ENCODE results near the gene RSPH1. TPM values are rescaled to one million over a fixed set of nuclear protein-coding genes. Genes with fewer than 3 reads are reported as not detected.

RSPH1 gene
- total and polyA plus RNA-seq, 4 donors: 3.7 to 37.5 (median 19.5) TPM

- Histone ChIP-seq H3K4me3 (ENCODE audit: low read depth, low read length) (no peak overlapping the region), H3K9me3 (ENCODE audit: control insufficient read depth, insufficient read depth, low read length) (no peaks in the 10 kb centered on the region), H3K36me3 (ENCODE audit: control insufficient read depth, insufficient read depth, low read length) (peaks cover 1% of the 10 kb centered on the region), H3K4me1 (ENCODE audit: control insufficient read depth, insufficient read depth, low read length) (peaks cover 4% of the 10 kb centered on the region), H3K27ac (ENCODE audit: low read depth, low read length) (no peak overlapping the region), H3K27me3 (ENCODE audit: control insufficient read depth, insufficient read depth, low read length) (no peaks in the 10 kb centered on the region)
- no peak for DNase-seq (ENCODE audit: low read depth in 4 of 6, low spot score in 6 of 6)
- 91% methylated on average over 8 of the region's 10 CpGs for WGBS (ENCODE audit: insufficient coverage)
Measured at GRCh38 chr21:42480736-42481135, 15.3 kb downstream of the RSPH1 start.

- Histone ChIP-seq H3K27me3 (ENCODE audit: control insufficient read depth, insufficient read depth, low read length) (no peaks in the 10 kb centered on the region), H3K4me1 (ENCODE audit: control insufficient read depth, insufficient read depth, low read length) (no peaks in the 10 kb centered on the region), H3K36me3 (ENCODE audit: control insufficient read depth, insufficient read depth, low read length) (peaks cover 5% of the 10 kb centered on the region), H3K9me3 (ENCODE audit: control insufficient read depth, insufficient read depth, low read length) (no peaks in the 10 kb centered on the region), H3K4me3 (ENCODE audit: low read depth, low read length) (no peak overlapping the region), H3K27ac (ENCODE audit: low read depth, low read length) (no peak overlapping the region)
- no peak for DNase-seq (ENCODE audit: low read depth in 4 of 6, low spot score in 6 of 6)
- WGBS (ENCODE audit: insufficient coverage): 92% methylated on average over 2 of the region's 5 CpGs
Measured at GRCh38 chr21:42479582-42479981, 16.4 kb downstream of the RSPH1 start.

GRCh38 chr21:42478504-42478903, 17.5 kb downstream of the RSPH1 start:
- H3K4me3 ChIP-seq (ENCODE audit: low read depth, low read length): no peak overlapping the region
- H3K9me3 ChIP-seq (ENCODE audit: control insufficient read depth, insufficient read depth, low read length): no peaks in the 10 kb centered on the region
- peaks cover 7% of the 10 kb centered on the region for H3K36me3 ChIP-seq (ENCODE audit: control insufficient read depth, insufficient read depth, low read length)
- no peak overlapping the region for H3K27ac ChIP-seq (ENCODE audit: low read depth, low read length)
- 77% methylated on average over 5 of the region's 7 CpGs for WGBS (ENCODE audit: insufficient coverage)
- no peak for DNase-seq (ENCODE audit: low read depth in 4 of 6, low spot score in 6 of 6)
- H3K4me1 ChIP-seq (ENCODE audit: control insufficient read depth, insufficient read depth, low read length): no peaks in the 10 kb centered on the region
- no peaks in the 10 kb centered on the region for H3K27me3 ChIP-seq (ENCODE audit: control insufficient read depth, insufficient read depth, low read length)

- Histone ChIP-seq H3K4me3 (ENCODE audit: low read depth, low read length) (no peak overlapping the region), H3K9me3 (ENCODE audit: control insufficient read depth, insufficient read depth, low read length) (no peaks in the 10 kb centered on the region), H3K4me1 (ENCODE audit: control insufficient read depth, insufficient read depth, low read length) (no peaks in the 10 kb centered on the region), H3K27me3 (ENCODE audit: control insufficient read depth, insufficient read depth, low read length) (no peaks in the 10 kb centered on the region), H3K27ac (ENCODE audit: low read depth, low read length) (no peak overlapping the region), H3K36me3 (ENCODE audit: control insufficient read depth, insufficient read depth, low read length) (peaks cover 10% of the 10 kb centered on the region)
- DNase-seq (ENCODE audit: low read depth in 4 of 6, low spot score in 6 of 6): no peak
- 88% methylated on average over 18 of the region's 25 CpGs for WGBS (ENCODE audit: insufficient coverage)
Measured at GRCh38 chr21:42476388-42477331, 19.4 kb downstream of the RSPH1 start.

GRCh38 chr21:42475526-42476387, 20.3 kb downstream of the RSPH1 start:
- DNase-seq (ENCODE audit: low read depth in 4 of 6, low spot score in 6 of 6): no peak
- 95% methylated on average over 18 of the region's 18 CpGs for WGBS (ENCODE audit: insufficient coverage)
- Histone ChIP-seq H3K9me3 (ENCODE audit: control insufficient read depth, insufficient read depth, low read length) (no peaks in the 10 kb centered on the region), H3K36me3 (ENCODE audit: control insufficient read depth, insufficient read depth, low read length) (peaks cover 10% of the 10 kb centered on the region), H3K27me3 (ENCODE audit: control insufficient read depth, insufficient read depth, low read length) (no peaks in the 10 kb centered on the region), H3K4me3 (ENCODE audit: low read depth, low read length) (no peak overlapping the region), H3K27ac (ENCODE audit: low read depth, low read length) (no peak overlapping the region), H3K4me1 (ENCODE audit: control insufficient read depth, insufficient read depth, low read length) (no peaks in the 10 kb centered on the region)

- Histone ChIP-seq H3K27ac (ENCODE audit: low read depth, low read length) (no peak overlapping the region), H3K9me3 (ENCODE audit: control insufficient read depth, insufficient read depth, low read length) (no peaks in the 10 kb centered on the region), H3K4me1 (ENCODE audit: control insufficient read depth, insufficient read depth, low read length) (no peaks in the 10 kb centered on the region), H3K36me3 (ENCODE audit: control insufficient read depth, insufficient read depth, low read length) (peaks cover 10% of the 10 kb centered on the region), H3K4me3 (ENCODE audit: low read depth, low read length) (no peak overlapping the region), H3K27me3 (ENCODE audit: control insufficient read depth, insufficient read depth, low read length) (no peaks in the 10 kb centered on the region)
- 93% methylated on average over 3 of the region's 7 CpGs for WGBS (ENCODE audit: insufficient coverage)
- no peak for DNase-seq (ENCODE audit: low read depth in 4 of 6, low spot score in 6 of 6)
Measured at GRCh38 chr21:42475036-42475435, 21.0 kb downstream of the RSPH1 start.

GRCh38 chr21:42474043-42474831, 21.8 kb downstream of the RSPH1 start:
- Histone ChIP-seq H3K4me3 (ENCODE audit: low read depth, low read length) (no peak overlapping the region), H3K9me3 (ENCODE audit: control insufficient read depth, insufficient read depth, low read length) (no peaks in the 10 kb centered on the region), H3K36me3 (ENCODE audit: control insufficient read depth, insufficient read depth, low read length) (peaks cover 10% of the 10 kb centered on the region), H3K27me3 (ENCODE audit: control insufficient read depth, insufficient read depth, low read length) (no peaks in the 10 kb centered on the region), H3K27ac (ENCODE audit: low read depth, low read length) (no peak overlapping the region), H3K4me1 (ENCODE audit: control insufficient read depth, insufficient read depth, low read length) (no peaks in the 10 kb centered on the region)
- 67% methylated on average over 5 of the region's 14 CpGs for WGBS (ENCODE audit: insufficient coverage)
- DNase-seq (ENCODE audit: low read depth in 4 of 6, low spot score in 6 of 6): no peak

- Histone ChIP-seq H3K27me3 (ENCODE audit: control insufficient read depth, insufficient read depth, low read length) (no peaks in the 10 kb centered on the region), H3K9me3 (ENCODE audit: control insufficient read depth, insufficient read depth, low read length) (no peaks in the 10 kb centered on the region), H3K27ac (ENCODE audit: low read depth, low read length) (no peak overlapping the region), H3K4me1 (ENCODE audit: control insufficient read depth, insufficient read depth, low read length) (peaks cover 4% of the 10 kb centered on the region), H3K36me3 (ENCODE audit: control insufficient read depth, insufficient read depth, low read length) (peaks cover 10% of the 10 kb centered on the region), H3K4me3 (ENCODE audit: low read depth, low read length) (no peak overlapping the region)
- WGBS (ENCODE audit: insufficient coverage): 92% methylated on average over 7 of the region's 9 CpGs
- no peak for DNase-seq (ENCODE audit: low read depth in 4 of 6, low spot score in 6 of 6)
Measured at GRCh38 chr21:42473498-42474042, 22.5 kb downstream of the RSPH1 start.

GRCh38 chr21:42472521-42472920, 23.5 kb downstream of the RSPH1 start:
- peaks cover 4% of the 10 kb centered on the region for H3K4me1 ChIP-seq (ENCODE audit: control insufficient read depth, insufficient read depth, low read length)
- no peak for DNase-seq (ENCODE audit: low read depth in 4 of 6, low spot score in 6 of 6)
- no peaks in the 10 kb centered on the region for H3K27me3 ChIP-seq (ENCODE audit: control insufficient read depth, insufficient read depth, low read length)
- no peak overlapping the region for H3K4me3 ChIP-seq (ENCODE audit: low read depth, low read length)
- H3K27ac ChIP-seq (ENCODE audit: low read depth, low read length): no peak overlapping the region
- H3K36me3 ChIP-seq (ENCODE audit: control insufficient read depth, insufficient read depth, low read length): peaks cover 10% of the 10 kb centered on the region
- H3K9me3 ChIP-seq (ENCODE audit: control insufficient read depth, insufficient read depth, low read length): no peaks in the 10 kb centered on the region
- WGBS (ENCODE audit: insufficient coverage): 92% methylated on average over 4 of the region's 7 CpGs

Data from spinal cord (tissue), 10 donors.